Measurements from ENCODE around the gene PHF21A.

The PHF21A gene

DNA sequence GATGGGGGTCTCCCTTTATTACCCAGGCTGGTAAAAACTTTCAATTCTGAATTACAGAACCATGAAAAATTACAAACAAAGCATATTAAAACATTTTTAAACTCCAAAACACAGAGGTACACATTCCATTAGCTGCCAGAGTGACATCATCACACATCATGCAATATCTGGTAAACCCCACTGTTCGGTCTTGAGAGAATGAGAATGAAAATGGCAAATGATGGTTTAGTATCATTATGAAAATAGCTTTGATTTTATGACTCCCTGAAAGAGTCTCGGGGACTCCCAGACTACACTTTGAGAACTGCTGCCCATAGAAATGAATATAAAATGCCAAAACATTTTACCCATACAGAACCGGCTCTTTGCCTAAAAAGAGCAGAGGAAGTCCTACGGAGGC lies 180.0 kb downstream of the PHF21A start:
- Histone ChIP-seq H3K27me3 (ENCODE audit: control insufficient read depth in 1 of 2, insufficient read depth in 2 of 2, low read length in 2 of 2) (no peaks in the 10 kb centered on the region), H3K27ac (ENCODE audit: low read depth, low read length) (no peak overlapping the region), H3K9me3 (ENCODE audit: low read length) (no peaks in the 10 kb centered on the region), H3K9ac (ENCODE audit: low read length) (no peak overlapping the region), H3K4me3 (ENCODE audit: low read depth in 1 of 2, low read length in 2 of 2) (no peak overlapping the region), H3K4me1 (ENCODE audit: insufficient read depth, low read length) (no peaks in the 10 kb centered on the region), H3K36me3 (ENCODE audit: insufficient read depth, low read length) (peaks cover 54% of the 10 kb centered on the region)

DNA sequence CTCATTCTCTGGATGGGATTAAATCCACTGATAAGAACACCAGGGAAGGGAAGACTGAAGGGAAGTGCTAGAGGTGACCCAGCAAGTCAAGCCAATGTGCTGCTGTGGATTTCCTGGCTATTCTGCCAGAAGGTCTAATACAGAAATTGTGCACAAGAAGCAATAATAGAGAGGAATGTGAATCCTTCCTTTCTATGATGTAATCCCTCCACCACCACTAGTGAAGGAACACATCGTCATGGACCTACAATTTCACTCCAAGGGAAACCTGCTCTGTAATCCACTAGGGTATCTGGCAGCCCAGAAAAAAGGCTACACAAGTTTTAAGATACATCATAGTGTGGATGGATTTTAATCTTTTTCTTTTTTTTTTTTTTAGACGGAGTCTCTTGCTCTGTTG lies 181.4 kb downstream of the PHF21A start:
- H3K27ac ChIP-seq (ENCODE audit: low read depth, low read length) = no peak overlapping the region
- H3K9me3 ChIP-seq (ENCODE audit: low read length) = no peaks in the 10 kb centered on the region
- H3K27me3 ChIP-seq (ENCODE audit: control insufficient read depth in 1 of 2, insufficient read depth in 2 of 2, low read length in 2 of 2) = no peaks in the 10 kb centered on the region
- H3K4me3 ChIP-seq (ENCODE audit: low read depth in 1 of 2, low read length in 2 of 2) = no peak overlapping the region
- no peaks in the 10 kb centered on the region for H3K4me1 ChIP-seq (ENCODE audit: insufficient read depth, low read length)
- no peak overlapping the region for H3K9ac ChIP-seq (ENCODE audit: low read length)
- peaks cover 52% of the 10 kb centered on the region for H3K36me3 ChIP-seq (ENCODE audit: insufficient read depth, low read length)

DNA sequence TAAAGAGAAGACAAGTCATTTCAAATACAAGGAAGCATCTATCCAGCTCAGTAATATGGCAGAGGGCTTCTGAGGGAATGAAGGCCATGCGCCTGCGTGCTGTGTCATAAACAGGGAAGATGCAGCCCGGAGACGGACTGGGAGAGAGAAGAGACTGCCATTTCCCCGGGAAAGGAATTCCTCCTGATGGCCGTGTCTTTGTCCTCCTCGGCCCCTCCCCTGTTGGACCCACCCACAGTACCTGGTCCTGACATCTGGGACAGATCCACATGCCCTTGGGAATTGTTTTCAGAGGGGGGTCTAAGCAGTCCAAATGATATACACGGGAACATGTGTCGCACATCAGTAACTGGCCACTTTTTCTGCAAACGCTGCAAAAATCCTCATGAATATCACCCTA lies 183.3 kb downstream of the PHF21A start:
- no peak overlapping the region for H3K4me3 ChIP-seq (ENCODE audit: low read depth in 1 of 2, low read length in 2 of 2)
- no peak overlapping the region for H3K27ac ChIP-seq (ENCODE audit: low read depth, low read length)
- H3K27me3 ChIP-seq (ENCODE audit: control insufficient read depth in 1 of 2, insufficient read depth in 2 of 2, low read length in 2 of 2) = no peaks in the 10 kb centered on the region
- H3K9me3 ChIP-seq (ENCODE audit: low read length) = no peaks in the 10 kb centered on the region
- no peak overlapping the region for H3K9ac ChIP-seq (ENCODE audit: low read length)
- peaks cover 6% of the 10 kb centered on the region for H3K4me1 ChIP-seq (ENCODE audit: insufficient read depth, low read length)
- peaks cover 59% of the 10 kb centered on the region for H3K36me3 ChIP-seq (ENCODE audit: insufficient read depth, low read length)

DNA sequence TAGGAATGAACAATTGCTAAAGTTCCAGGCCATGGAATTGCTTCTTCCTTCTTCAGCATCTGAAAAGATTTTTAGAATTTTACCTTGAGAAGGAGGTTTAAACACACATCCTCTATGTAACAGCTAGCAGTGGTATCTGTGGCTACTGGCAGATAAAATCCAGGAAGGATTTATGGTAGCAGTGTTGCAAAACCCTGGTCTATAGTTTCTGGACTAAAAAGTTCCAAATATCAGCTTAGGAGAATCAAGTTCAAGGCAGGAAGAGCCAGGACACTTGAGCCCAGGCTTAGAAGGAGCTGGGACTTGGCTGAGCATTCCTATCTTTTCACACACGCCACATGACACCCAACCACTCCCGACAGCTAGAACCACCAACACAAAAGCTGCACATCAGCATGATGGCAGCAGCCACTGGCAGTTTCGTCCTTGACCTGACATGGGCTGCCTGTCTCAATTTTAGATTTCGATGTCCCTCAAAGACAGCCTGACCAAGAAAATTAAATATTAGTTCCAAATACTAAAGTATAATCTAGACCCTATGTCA lies 184.7 kb downstream of the PHF21A start:
- H3K36me3 ChIP-seq (ENCODE audit: insufficient read depth, low read length) = peaks cover 55% of the 10 kb centered on the region
- H3K4me3 ChIP-seq (ENCODE audit: low read depth in 1 of 2, low read length in 2 of 2) = no peak overlapping the region
- H3K27ac ChIP-seq (ENCODE audit: low read depth, low read length) = no peak overlapping the region
- no peak overlapping the region for H3K9ac ChIP-seq (ENCODE audit: low read length)
- peaks cover 6% of the 10 kb centered on the region for H3K4me1 ChIP-seq (ENCODE audit: insufficient read depth, low read length)
- H3K27me3 ChIP-seq (ENCODE audit: control insufficient read depth in 1 of 2, insufficient read depth in 2 of 2, low read length in 2 of 2) = no peaks in the 10 kb centered on the region
- H3K9me3 ChIP-seq (ENCODE audit: low read length) = no peaks in the 10 kb centered on the region

DNA sequence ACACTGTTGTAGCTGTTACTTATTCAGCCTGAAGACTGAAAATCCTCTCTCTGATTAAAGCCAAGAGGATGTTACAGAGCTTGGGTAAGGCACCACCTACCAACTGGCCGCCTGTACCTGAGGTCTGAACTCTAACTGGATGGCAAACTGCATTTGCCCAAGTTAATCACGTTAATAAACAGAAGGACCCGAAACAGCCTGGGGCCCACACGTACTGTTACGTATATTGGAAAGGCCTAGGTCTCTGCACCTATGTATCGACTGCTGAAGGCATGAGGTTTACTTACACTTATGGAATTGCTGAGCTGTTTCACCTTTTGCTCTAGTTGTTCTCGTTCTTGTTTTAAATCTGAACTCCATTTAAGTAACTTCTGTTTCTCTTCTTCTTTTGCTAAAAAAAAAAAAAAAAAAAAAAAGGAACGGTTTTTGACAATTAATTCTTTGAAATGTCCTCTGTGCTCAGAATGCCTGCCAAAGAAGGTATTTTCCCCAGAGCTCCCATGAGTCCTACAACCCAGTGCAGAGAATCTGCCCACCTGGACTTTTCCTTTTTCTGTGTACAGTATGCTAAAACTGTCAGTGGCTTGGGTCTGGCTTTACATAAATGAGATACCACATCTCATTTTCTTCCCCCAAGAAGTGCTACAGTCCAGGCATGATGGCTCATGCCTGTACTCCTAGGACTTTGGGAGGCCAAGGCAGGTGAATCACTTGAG lies 185.7 kb downstream of the PHF21A start:
- no peak overlapping the region for H3K27ac ChIP-seq (ENCODE audit: low read depth, low read length)
- peaks cover 60% of the 10 kb centered on the region for H3K36me3 ChIP-seq (ENCODE audit: insufficient read depth, low read length)
- no peak overlapping the region for H3K9ac ChIP-seq (ENCODE audit: low read length)
- no peaks in the 10 kb centered on the region for H3K9me3 ChIP-seq (ENCODE audit: low read length)
- peaks cover 6% of the 10 kb centered on the region for H3K4me1 ChIP-seq (ENCODE audit: insufficient read depth, low read length)
- no peaks in the 10 kb centered on the region for H3K27me3 ChIP-seq (ENCODE audit: control insufficient read depth in 1 of 2, insufficient read depth in 2 of 2, low read length in 2 of 2)
- no peak overlapping the region for H3K4me3 ChIP-seq (ENCODE audit: low read depth in 1 of 2, low read length in 2 of 2)

DNA sequence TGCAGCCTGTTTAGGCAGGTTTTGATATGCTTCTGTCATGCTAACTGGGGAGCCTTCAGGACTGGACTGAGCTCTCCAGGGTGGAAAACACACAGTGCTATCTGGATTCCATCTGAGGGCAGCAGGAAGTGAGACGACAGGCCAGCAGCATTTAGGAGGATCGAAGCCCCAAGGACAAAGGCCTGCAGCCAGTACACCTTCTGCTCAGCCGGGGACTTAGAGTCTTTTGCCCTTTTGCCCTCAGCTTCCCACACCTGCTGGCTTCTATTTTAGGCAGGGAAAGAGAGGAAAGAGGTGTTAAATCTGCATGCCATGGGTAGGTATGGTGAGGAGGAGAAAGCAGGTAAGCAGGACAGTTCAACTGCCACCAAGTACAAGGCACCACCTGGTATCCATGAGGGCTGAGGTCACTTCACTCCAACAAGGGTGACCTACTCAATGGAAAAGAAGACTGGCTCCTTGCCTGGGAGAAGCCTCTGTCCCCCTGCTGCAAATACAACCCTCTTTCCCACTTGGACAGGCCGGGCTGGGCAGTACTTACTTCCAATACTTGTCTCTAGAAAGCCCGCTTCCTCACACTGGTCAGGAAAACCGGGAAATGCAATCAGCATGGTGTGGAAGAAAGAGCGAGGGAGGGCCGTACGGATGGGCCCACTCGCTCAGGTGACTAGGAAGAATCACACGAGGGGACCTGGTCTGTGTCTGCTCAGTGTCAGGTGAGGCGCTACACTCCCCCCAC lies 186.5 kb downstream of the PHF21A start:
- H3K9ac ChIP-seq (ENCODE audit: low read length) = no peak overlapping the region

DNA sequence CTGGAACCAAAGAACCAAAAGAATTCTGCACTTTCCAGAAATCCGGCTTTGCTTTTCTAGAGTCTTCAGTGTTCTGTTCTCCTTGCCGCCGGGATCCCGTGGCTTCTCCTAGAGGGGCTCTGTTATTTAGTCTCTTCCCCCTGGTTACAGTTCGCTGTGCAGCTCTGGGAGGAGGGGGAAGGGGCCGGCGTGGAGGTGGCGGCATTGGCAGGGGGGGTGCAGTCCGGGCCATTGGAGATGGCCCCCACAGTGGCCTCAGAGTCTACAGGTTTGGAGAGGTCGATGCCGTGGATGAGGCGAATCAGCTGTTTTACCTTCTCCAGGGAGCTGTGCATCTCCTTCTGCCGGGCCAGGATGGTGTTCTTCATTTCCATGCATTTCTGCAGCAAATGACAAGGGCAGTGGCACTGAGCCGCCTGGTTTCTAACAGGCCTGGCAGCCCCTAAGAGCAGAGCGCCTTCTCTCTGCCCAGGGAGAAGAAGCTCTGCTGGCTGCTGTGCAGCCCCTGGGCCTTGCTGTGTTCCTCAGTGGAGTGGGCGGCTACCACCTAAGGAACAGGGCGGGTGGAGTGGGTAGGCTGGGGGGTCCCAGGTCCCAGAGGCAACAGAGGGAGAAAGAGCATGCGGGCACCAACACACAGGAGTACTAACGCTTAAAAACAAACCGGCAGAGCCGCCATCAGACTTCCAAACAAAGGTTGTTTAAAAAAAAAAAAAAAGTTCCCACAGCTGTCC lies 187.2 kb downstream of the PHF21A start:
- Histone ChIP-seq H3K4me3 (ENCODE audit: low read depth in 1 of 2, low read length in 2 of 2) (no peak overlapping the region), H3K36me3 (ENCODE audit: insufficient read depth, low read length) (peaks cover 60% of the 10 kb centered on the region), H3K9me3 (ENCODE audit: low read length) (no peaks in the 10 kb centered on the region), H3K27ac (ENCODE audit: low read depth, low read length) (no peak overlapping the region), H3K9ac (ENCODE audit: low read length) (no peak overlapping the region), H3K27me3 (ENCODE audit: control insufficient read depth in 1 of 2, insufficient read depth in 2 of 2, low read length in 2 of 2) (no peaks in the 10 kb centered on the region), H3K4me1 (ENCODE audit: insufficient read depth, low read length) (peaks cover 6% of the 10 kb centered on the region)

More for the DNA sequence above, 186.5 kb downstream of the PHF21A start:
- Histone ChIP-seq H3K4me3 (ENCODE audit: low read depth in 1 of 2, low read length in 2 of 2) (no peak overlapping the region), H3K9me3 (ENCODE audit: low read length) (no peaks in the 10 kb centered on the region), H3K4me1 (ENCODE audit: insufficient read depth, low read length) (peaks cover 6% of the 10 kb centered on the region), H3K27me3 (ENCODE audit: control insufficient read depth in 1 of 2, insufficient read depth in 2 of 2, low read length in 2 of 2) (no peaks in the 10 kb centered on the region), H3K36me3 (ENCODE audit: insufficient read depth, low read length) (peaks cover 60% of the 10 kb centered on the region), H3K27ac (ENCODE audit: low read depth, low read length) (no peak overlapping the region)

DNA sequence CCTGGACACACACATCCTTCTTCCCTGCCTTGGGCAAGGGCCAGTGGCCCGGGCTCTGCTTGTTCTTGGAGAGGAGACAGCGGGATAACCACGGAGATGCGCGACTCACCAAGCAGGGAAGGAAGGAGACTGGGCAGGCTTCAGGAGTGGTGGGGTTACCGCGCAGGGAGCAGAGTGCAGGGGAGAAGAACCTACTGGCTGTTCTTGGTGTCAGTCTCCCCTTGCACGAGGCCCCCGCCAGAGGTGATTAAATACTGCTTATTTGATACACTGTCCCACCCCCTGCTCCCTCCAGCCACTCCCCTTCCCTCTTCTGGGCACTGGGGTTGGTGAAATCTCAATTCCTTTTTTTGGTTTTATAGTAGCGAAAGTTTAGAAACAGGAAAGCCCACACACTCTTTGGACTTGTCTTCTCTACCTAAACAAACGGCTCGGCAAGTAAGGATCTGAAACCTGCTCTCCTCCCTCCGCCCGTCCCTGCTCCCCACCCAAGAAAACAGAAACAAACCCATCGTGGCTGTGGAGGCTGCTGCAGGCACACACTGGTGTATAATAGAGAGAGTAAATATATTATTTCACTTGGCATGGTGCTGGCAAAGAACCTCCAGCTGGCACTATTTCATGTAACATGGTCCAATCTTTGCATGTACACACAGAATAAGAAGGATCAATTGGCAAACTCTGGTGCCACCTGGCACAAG lies 188.0 kb downstream of the PHF21A start:
- H3K4me1 ChIP-seq (ENCODE audit: insufficient read depth, low read length) = peaks cover 6% of the 10 kb centered on the region
- no peaks in the 10 kb centered on the region for H3K27me3 ChIP-seq (ENCODE audit: control insufficient read depth in 1 of 2, insufficient read depth in 2 of 2, low read length in 2 of 2)
- no peaks in the 10 kb centered on the region for H3K9me3 ChIP-seq (ENCODE audit: low read length)
- peaks cover 57% of the 10 kb centered on the region for H3K36me3 ChIP-seq (ENCODE audit: insufficient read depth, low read length)
- H3K9ac ChIP-seq (ENCODE audit: low read length) = no peak overlapping the region
- H3K4me3 ChIP-seq (ENCODE audit: low read depth in 1 of 2, low read length in 2 of 2) = no peak overlapping the region
- H3K27ac ChIP-seq (ENCODE audit: low read depth, low read length) = no peak overlapping the region

DNA sequence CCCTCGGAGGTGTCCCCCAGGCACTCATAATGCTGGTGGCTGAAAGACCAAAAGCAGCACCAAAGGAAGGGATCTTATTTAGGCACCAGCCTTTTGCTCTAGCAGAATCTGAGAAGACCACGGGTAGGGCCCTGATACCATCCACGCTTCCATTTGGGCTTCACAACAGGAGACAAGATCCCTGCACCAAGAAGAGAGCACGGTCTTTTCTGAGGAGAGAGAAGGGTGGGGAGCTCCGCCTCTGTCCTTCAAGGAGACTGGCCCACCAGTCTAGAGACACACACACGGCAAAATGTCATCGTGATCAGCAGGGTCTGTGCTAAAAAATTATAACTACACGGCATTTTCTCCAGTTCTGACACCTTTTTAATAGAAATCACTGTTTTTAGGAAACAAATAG lies 189.0 kb downstream of the PHF21A start:
- peaks cover 6% of the 10 kb centered on the region for H3K4me1 ChIP-seq (ENCODE audit: insufficient read depth, low read length)
- peaks cover 49% of the 10 kb centered on the region for H3K36me3 ChIP-seq (ENCODE audit: insufficient read depth, low read length)
- no peak overlapping the region for H3K9ac ChIP-seq (ENCODE audit: low read length)
- no peak overlapping the region for H3K4me3 ChIP-seq (ENCODE audit: low read depth in 1 of 2, low read length in 2 of 2)
- H3K27ac ChIP-seq (ENCODE audit: low read depth, low read length) = no peak overlapping the region
- no peaks in the 10 kb centered on the region for H3K27me3 ChIP-seq (ENCODE audit: control insufficient read depth in 1 of 2, insufficient read depth in 2 of 2, low read length in 2 of 2)
- no peaks in the 10 kb centered on the region for H3K9me3 ChIP-seq (ENCODE audit: low read length)

DNA sequence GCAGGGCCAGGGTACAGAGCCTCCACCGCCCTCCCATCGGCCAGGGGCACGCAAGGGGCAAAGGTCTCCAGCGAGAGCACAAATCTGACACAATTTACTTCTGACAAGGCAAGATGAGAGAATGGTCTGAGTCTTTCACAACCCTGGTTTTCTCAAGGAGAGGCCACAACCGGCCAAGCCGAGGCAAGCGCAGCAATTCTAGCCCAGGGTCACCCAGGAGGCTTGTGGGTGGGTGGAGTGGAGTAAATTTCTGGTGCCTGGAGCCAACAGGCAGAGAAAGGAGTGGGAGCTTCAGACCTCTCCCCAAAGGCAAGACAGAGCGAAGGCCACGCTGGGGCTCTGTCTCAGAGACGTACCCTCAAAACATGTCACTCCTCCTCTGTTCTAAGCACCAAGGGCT lies 189.5 kb downstream of the PHF21A start:
- H3K9ac ChIP-seq (ENCODE audit: low read length) = no peak overlapping the region
- peaks cover 45% of the 10 kb centered on the region for H3K36me3 ChIP-seq (ENCODE audit: insufficient read depth, low read length)
- no peak overlapping the region for H3K27ac ChIP-seq (ENCODE audit: low read depth, low read length)
- H3K4me3 ChIP-seq (ENCODE audit: low read depth in 1 of 2, low read length in 2 of 2) = no peak overlapping the region
- H3K4me1 ChIP-seq (ENCODE audit: insufficient read depth, low read length) = peaks cover 6% of the 10 kb centered on the region
- H3K9me3 ChIP-seq (ENCODE audit: low read length) = no peaks in the 10 kb centered on the region
- no peaks in the 10 kb centered on the region for H3K27me3 ChIP-seq (ENCODE audit: control insufficient read depth in 1 of 2, insufficient read depth in 2 of 2, low read length in 2 of 2)

Measured in muscle layer of colon (tissue), 2 donors.